ENCODE data around the gene CTNNBL1. TPM values are rescaled to one million over a fixed set of nuclear protein-coding genes. Genes with fewer than 3 reads are reported as not detected.

CTNNBL1 gene
- total RNA-seq, 2 donors from 2014 or later: 44.1 to 54.0 TPM

- intact Hi-C loops (cut with DNase I): no loop called here
These were observed 208.9 kb downstream of the CTNNBL1 start, which contains the start of gene VSTM2L for GRCh38 chr20:37902504-37903313. VSTM2L (plus strand) TSS chr20:37903127; CDS start chr20:37903351, 224 bp downstream.

GRCh38 chr20:37903317-37904007 lies 209.6 kb downstream of the CTNNBL1 start:
- DNase-seq (ENCODE audit: low spot score): no peak
- intact Hi-C loops (cut with DNase I): no loop called here

More at GRCh38 chr20:37902504-37903313, 208.9 kb downstream of the CTNNBL1 start, which contains the start of gene VSTM2L:
- peak; percentile 85 for DNase-seq (ENCODE audit: low spot score)

- intact Hi-C loops (cut with DNase I): no loop called here
- no peak for DNase-seq (ENCODE audit: low spot score)
These were observed 210.3 kb downstream of the CTNNBL1 start for GRCh38 chr20:37904008-37904642.

- DNase-seq (ENCODE audit: low spot score): no peak
- intact Hi-C loops (cut with DNase I): no loop called here
These were observed 211.1 kb downstream of the CTNNBL1 start for GRCh38 chr20:37904845-37905373.

GRCh38 chr20:37905671-37906613 lies 212.1 kb downstream of the CTNNBL1 start:
- intact Hi-C loops (cut with DNase I): no loop called here
- no peak for DNase-seq (ENCODE audit: low spot score)

- intact Hi-C loops (cut with DNase I): no loop called here
- DNase-seq (ENCODE audit: low spot score): no peak
These were observed 213.5 kb downstream of the CTNNBL1 start for GRCh38 chr20:37907330-37907676.

GRCh38 chr20:37907677-37908401 lies 214.0 kb downstream of the CTNNBL1 start:
- no peak for DNase-seq (ENCODE audit: low spot score)
- intact Hi-C loops (cut with DNase I): loop anchor here in 1 of 2 donors (2.0 kb wide), 1 partner anchor 315 kb away; no protein-coding TSS in a partner anchor

- intact Hi-C loops (cut with DNase I): loop anchor here in 1 of 2 donors (5.0 kb wide), 1 partner anchor 81 kb away; no protein-coding TSS in a partner anchor
- no peak for DNase-seq (ENCODE audit: low spot score)
These were observed 217.4 kb downstream of the CTNNBL1 start for GRCh38 chr20:37911261-37911660.

GRCh38 chr20:37911838-37912281 lies 218.0 kb downstream of the CTNNBL1 start:
- DNase-seq (ENCODE audit: low spot score): no peak
- intact Hi-C loops (cut with DNase I): loop anchor here in 1 of 2 donors (5.0 kb wide), 1 partner anchor 80 kb away; no protein-coding TSS in a partner anchor

GRCh38 chr20:37912874-37913273 lies 219.0 kb downstream of the CTNNBL1 start:
- intact Hi-C loops (cut with DNase I): loop anchor here in 1 of 2 donors (5.0 kb wide), 1 partner anchor 79 kb away; no protein-coding TSS in a partner anchor
- DNase-seq (ENCODE audit: low spot score): no peak

- intact Hi-C loops (cut with DNase I): loop anchor here in 1 of 2 donors (5.0 kb wide), 1 partner anchor 79 kb away; no protein-coding TSS in a partner anchor
- DNase-seq (ENCODE audit: low spot score): no peak
These were observed 219.9 kb downstream of the CTNNBL1 start for GRCh38 chr20:37913567-37914366.

GRCh38 chr20:37914367-37914671 lies 220.5 kb downstream of the CTNNBL1 start:
- intact Hi-C loops (cut with DNase I): loop anchor here in 1 of 2 donors (5.0 kb wide), 1 partner anchor 78 kb away; no protein-coding TSS in a partner anchor
- no peak for DNase-seq (ENCODE audit: low spot score)

- DNase-seq (ENCODE audit: low spot score): no peak
- intact Hi-C loops (cut with DNase I): loop anchor here in 1 of 2 donors (5.0 kb wide), 1 partner anchor 77 kb away; no protein-coding TSS in a partner anchor
These were observed 221.0 kb downstream of the CTNNBL1 start for GRCh38 chr20:37914672-37915433.

GRCh38 chr20:37915434-37915787 lies 221.6 kb downstream of the CTNNBL1 start:
- intact Hi-C loops (cut with DNase I): no loop called here
- DNase-seq (ENCODE audit: low spot score): no peak

GRCh38 chr20:37915800-37916570 lies 222.2 kb downstream of the CTNNBL1 start:
- no peak for DNase-seq (ENCODE audit: low spot score)
- intact Hi-C loops (cut with DNase I): no loop called here

Measured in posterior vena cava (tissue), 2 donors.